ENCODE data around the gene IRF9. TPM values are rescaled to one million over a fixed set of nuclear protein-coding genes. Genes with fewer than 3 reads are reported as not detected.

The IRF9 gene
- polyA plus RNA-seq, 4 donors = 46.1 to 68.1 (median 57.0) TPM

GRCh38 chr14:24172261-24172860 lies 11.3 kb downstream of the IRF9 start:
- DNase-seq (ENCODE audit: low read depth in 4 of 4, low spot score in 3 of 4) = no peak

GRCh38 chr14:24172871-24173281 lies 11.8 kb downstream of the IRF9 start:
- DNase-seq (ENCODE audit: low read depth in 4 of 4, low spot score in 3 of 4) = no peak

GRCh38 chr14:24176599-24176998 lies 15.5 kb downstream of the IRF9 start:
- DNase-seq (ENCODE audit: low read depth in 4 of 4, low spot score in 3 of 4) = no peak

GRCh38 chr14:24177041-24177825 lies 16.2 kb downstream of the IRF9 start:
- DNase-seq (ENCODE audit: low read depth in 4 of 4, low spot score in 3 of 4) = no peak

GRCh38 chr14:24177891-24178290 lies 16.8 kb downstream of the IRF9 start:
- no peak for DNase-seq (ENCODE audit: low read depth in 4 of 4, low spot score in 3 of 4)

GRCh38 chr14:24178399-24179178 lies 17.5 kb downstream of the IRF9 start:
- no peak for DNase-seq (ENCODE audit: low read depth in 4 of 4, low spot score in 3 of 4)

GRCh38 chr14:24179294-24179960 lies 18.4 kb downstream of the IRF9 start:
- no peak for DNase-seq (ENCODE audit: low read depth in 4 of 4, low spot score in 3 of 4)

- peak in 1 of 4 donors; percentile 53 for DNase-seq (ENCODE audit: low read depth in 4 of 4, low spot score in 3 of 4)
Measured at GRCh38 chr14:24179961-24180796, 19.1 kb downstream of the IRF9 start.

GRCh38 chr14:24181371-24182077 lies 20.5 kb downstream of the IRF9 start:
- DNase-seq (ENCODE audit: low read depth in 4 of 4, low spot score in 3 of 4) = no peak

GRCh38 chr14:24182110-24182882 lies 21.2 kb downstream of the IRF9 start:
- no peak for DNase-seq (ENCODE audit: low read depth in 4 of 4, low spot score in 3 of 4)

GRCh38 chr14:24183014-24183481 lies 22.0 kb downstream of the IRF9 start:
- DNase-seq (ENCODE audit: low read depth in 4 of 4, low spot score in 3 of 4) = no peak

- DNase-seq (ENCODE audit: low read depth in 4 of 4, low spot score in 3 of 4) = no peak
Measured at GRCh38 chr14:24184104-24184970, 23.3 kb downstream of the IRF9 start.

GRCh38 chr14:24185026-24185425 lies 24.0 kb downstream of the IRF9 start:
- DNase-seq (ENCODE audit: low read depth in 4 of 4, low spot score in 3 of 4) = no peak

GRCh38 chr14:24185741-24186140 lies 24.7 kb downstream of the IRF9 start:
- no peak for DNase-seq (ENCODE audit: low read depth in 4 of 4, low spot score in 3 of 4)

GRCh38 chr14:24186831-24187538 lies 25.9 kb downstream of the IRF9 start:
- DNase-seq (ENCODE audit: low read depth in 4 of 4, low spot score in 3 of 4) = no peak

- no peak for DNase-seq (ENCODE audit: low read depth in 4 of 4, low spot score in 3 of 4)
Measured at GRCh38 chr14:24187539-24187915, 26.5 kb downstream of the IRF9 start.
